ENCODE data around the gene PRX. TPM values are rescaled to one million over a fixed set of nuclear protein-coding genes. Genes with fewer than 3 reads are reported as not detected.

The PRX gene
- total and polyA plus RNA-seq, 2 experiments from 2014 or later, result 4.2 TPM

DNA sequence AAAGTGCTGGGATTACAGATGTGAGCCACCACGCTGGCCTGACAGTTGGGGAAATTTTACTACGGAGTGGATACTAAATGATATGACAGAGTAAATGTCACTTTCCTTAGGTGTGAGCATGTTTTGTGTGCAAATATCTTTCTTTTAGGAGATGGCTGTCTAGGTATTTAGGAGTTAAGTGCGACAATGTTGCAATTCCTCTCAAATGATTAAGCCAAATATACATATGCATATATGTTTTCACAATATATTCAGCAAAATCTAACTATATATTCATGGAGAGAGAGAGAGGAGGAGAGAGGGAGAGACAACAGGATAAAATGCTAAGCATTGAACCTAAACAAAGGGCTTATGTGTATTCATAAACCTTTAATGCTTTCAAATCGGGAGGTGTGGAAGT, 36.3 kb upstream of the PRX start:
- H3K4me1 Mint-ChIP-seq, result peaks cover 26% of the 10 kb centered on the region
- H3K27ac ChIP-seq (ENCODE audit: low read depth), result no peak overlapping the region
- H3K27me3 Mint-ChIP-seq (ENCODE audit: insufficient read depth, low read depth, poor library complexity), result peaks cover 2% of the 10 kb centered on the region
- H3K9me2 ChIP-seq (ENCODE audit: insufficient read depth), result no peaks in the 10 kb centered on the region
- H3K4me3 Mint-ChIP-seq, result no peak overlapping the region
- no peak overlapping the region for H3K4me3 ChIP-seq
- H3K9me3 Mint-ChIP-seq, result no peaks in the 10 kb centered on the region
- H3K27me3 ChIP-seq (ENCODE audit: insufficient read depth), result no peaks in the 10 kb centered on the region
- no peak overlapping the region for H3K27ac Mint-ChIP-seq
- H3K4me1 ChIP-seq (ENCODE audit: insufficient read depth), result peaks cover 11% of the 10 kb centered on the region; the same call in 1 of the 2 replicates
- no peak for TF ChIP-seq ZNF331 (CRISPR knock-in tag; IDR thresholded peaks at IDR 0.05; ENCODE audit: low read depth)
- TF ChIP-seq POLR2AphosphoS5 (IDR thresholded peaks at IDR 0.05; ENCODE audit: low read depth), result no peak
- no peak for TF ChIP-seq STAT1 (IDR thresholded peaks at IDR 0.05; ENCODE audit: unreplicated experiment)
- TF ChIP-seq, protein P1, sequence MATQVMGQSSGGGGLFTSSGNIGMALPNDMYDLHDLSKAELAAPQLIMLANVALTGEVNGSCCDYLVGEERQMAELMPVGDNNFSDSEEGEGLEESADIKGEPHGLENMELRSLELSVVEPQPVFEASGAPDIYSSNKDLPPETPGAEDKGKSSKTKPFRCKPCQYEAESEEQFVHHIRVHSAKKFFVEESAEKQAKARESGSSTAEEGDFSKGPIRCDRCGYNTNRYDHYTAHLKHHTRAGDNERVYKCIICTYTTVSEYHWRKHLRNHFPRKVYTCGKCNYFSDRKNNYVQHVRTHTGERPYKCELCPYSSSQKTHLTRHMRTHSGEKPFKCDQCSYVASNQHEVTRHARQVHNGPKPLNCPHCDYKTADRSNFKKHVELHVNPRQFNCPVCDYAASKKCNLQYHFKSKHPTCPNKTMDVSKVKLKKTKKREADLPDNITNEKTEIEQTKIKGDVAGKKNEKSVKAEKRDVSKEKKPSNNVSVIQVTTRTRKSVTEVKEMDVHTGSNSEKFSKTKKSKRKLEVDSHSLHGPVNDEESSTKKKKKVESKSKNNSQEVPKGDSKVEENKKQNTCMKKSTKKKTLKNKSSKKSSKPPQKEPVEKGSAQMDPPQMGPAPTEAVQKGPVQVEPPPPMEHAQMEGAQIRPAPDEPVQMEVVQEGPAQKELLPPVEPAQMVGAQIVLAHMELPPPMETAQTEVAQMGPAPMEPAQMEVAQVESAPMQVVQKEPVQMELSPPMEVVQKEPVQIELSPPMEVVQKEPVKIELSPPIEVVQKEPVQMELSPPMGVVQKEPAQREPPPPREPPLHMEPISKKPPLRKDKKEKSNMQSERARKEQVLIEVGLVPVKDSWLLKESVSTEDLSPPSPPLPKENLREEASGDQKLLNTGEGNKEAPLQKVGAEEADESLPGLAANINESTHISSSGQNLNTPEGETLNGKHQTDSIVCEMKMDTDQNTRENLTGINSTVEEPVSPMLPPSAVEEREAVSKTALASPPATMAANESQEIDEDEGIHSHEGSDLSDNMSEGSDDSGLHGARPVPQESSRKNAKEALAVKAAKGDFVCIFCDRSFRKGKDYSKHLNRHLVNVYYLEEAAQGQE (IDR thresholded peaks at IDR 0.05; ENCODE audit: unreplicated experiment), result no peak
- TF ChIP-seq NANOG (IDR thresholded peaks at IDR 0.05; ENCODE audit: borderline replicate concordance), result no peak
- no peak for TF ChIP-seq JUNB (IDR thresholded peaks at IDR 0.05; ENCODE audit: unreplicated experiment)
- no peak for TF ChIP-seq ETS1 (IDR thresholded peaks at IDR 0.05)
- TF ChIP-seq CTCF (conservative IDR thresholded peaks at IDR 0.05; ENCODE audit: low read depth in 2 of 2), result no peak
- TF ChIP-seq CREB1 (CRISPR knock-in tag; IDR thresholded peaks at IDR 0.05; ENCODE audit: low read depth), result no peak
- no peak for TF ChIP-seq ZNF114 (CRISPR knock-in tag; IDR thresholded peaks at IDR 0.05)
- H4K20me1 ChIP-seq (replicated peaks; ENCODE audit: insufficient read depth), result no peaks in the 10 kb centered on the region
- no peaks in the 10 kb centered on the region for H3K36me3 ChIP-seq (ENCODE audit: insufficient read depth)
- H3F3A ChIP-seq (replicated peaks; ENCODE audit: low read depth), result peaks cover 7% of the 10 kb centered on the region; the same call in 1 of the 2 replicates
- no peak overlapping the region for H2AFZ ChIP-seq
- ATAC-seq (no peak), DNase-seq (ENCODE audit: low spot score) (no peak)
- H3K79me2 ChIP-seq (replicated peaks; ENCODE audit: insufficient read depth), result no peaks in the 10 kb centered on the region
- H3K36me3 Mint-ChIP-seq (ENCODE audit: low read depth), result no peaks in the 10 kb centered on the region; the same call in 2 of the 3 replicates
- no peak overlapping the region for H3K4me2 ChIP-seq
